ENCODE results near the gene TRIM49B. TPM values are rescaled to one million over a fixed set of nuclear protein-coding genes. Genes with fewer than 3 reads are reported as not detected.
"Not testable (repeated sequence)": the region's sequence is repeated elsewhere in the genome, so short reads cannot be mapped to it uniquely, and the experiment has no call there.

Gene TRIM49B
- total and polyA plus RNA-seq, 2 experiments from 2014 or later, result 0.21 TPM; not detected in 1

GRCh38 chr11:49069897-49070296, 41.3 kb downstream of the TRIM49B start:
- peaks cover 96% of the 10 kb centered on the region for H3K9me3 Mint-ChIP-seq
- peaks cover 29% of the 10 kb centered on the region for H3K36me3 Mint-ChIP-seq (ENCODE audit: low read depth)
- not testable (repeated sequence) for H4K20me1 ChIP-seq (replicated peaks; ENCODE audit: insufficient read depth); H3F3A ChIP-seq (replicated peaks; ENCODE audit: low read depth); H2AFZ ChIP-seq; ATAC-seq; H3K4me1 ChIP-seq (ENCODE audit: insufficient read depth); H3K4me3 Mint-ChIP-seq; H3K4me1 Mint-ChIP-seq; H3K27me3 Mint-ChIP-seq (ENCODE audit: insufficient read depth, low read depth, poor library complexity); H3K27ac Mint-ChIP-seq; DNase-seq (ENCODE audit: low spot score); H3K4me3 ChIP-seq; H3K27ac ChIP-seq (ENCODE audit: low read depth); H3K4me2 ChIP-seq; H3K79me2 ChIP-seq (replicated peaks; ENCODE audit: insufficient read depth); H3K27me3 ChIP-seq (ENCODE audit: insufficient read depth); H3K9me2 ChIP-seq (ENCODE audit: insufficient read depth); H3K36me3 ChIP-seq (ENCODE audit: insufficient read depth)

Small RNAs within 50 kb of the gene (small RNA-seq; reads per million reads assigned to genes)
- gene AC084851.1 (ENCODE audit: low replicate concordance), result not detected

Other genes starting within 250 kb of the TRIM49B start
- not detected in 2 replicates for gene TRIM51G, start 44.9 kb upstream of the TRIM49B start, total RNA-seq (2014; rRNA removed; shearing (Covaris generic))
- gene TRIM51G, start 44.9 kb upstream of the TRIM49B start, polyA plus RNA-seq (2016; fragmentation: Nextera tagmentation; extraction: Ambion mirVana), result not detected in 2 replicates
- not detected in 2 replicates for gene TRIM64C, start 30.3 kb downstream of the TRIM49B start, total RNA-seq (2014; rRNA removed; shearing (Covaris generic))
- gene TRIM64C, start 30.3 kb downstream of the TRIM49B start, polyA plus RNA-seq (2016; fragmentation: Nextera tagmentation; extraction: Ambion mirVana), result not detected in 2 replicates
- gene FOLH1, start 179.8 kb downstream of the TRIM49B start, total RNA-seq (2014; rRNA removed; shearing (Covaris generic)), result 0.27 and 1.5 TPM in 2 replicates
- gene FOLH1, start 179.8 kb downstream of the TRIM49B start, polyA plus RNA-seq (2016; fragmentation: Nextera tagmentation; extraction: Ambion mirVana), result 0.23 and 0.32 TPM in 2 replicates

Measured in GM23338 (cell line).